Peyer's patch (tissue), 4 donors: Measurements from ENCODE around the gene SLC35A4.

ENCODE experiments used
- POLR2A ChIP-seq, 2 donors: fragments of 450-650 bp; IDR thresholded peaks; one replicate each; pipeline ENCODE4 v1.5.1; 2017; ENCODE audit warnings: antibody characterized with exemption in 2 of 2, mild to moderate bottlenecking in 2 of 2, moderate library complexity in 2 of 2
- TF ChIP-seq, protein P1 (sequence below), 6 experiments: fragments of 450-650 bp in 4 of 6; fragments of 200-600 bp in 2 of 6; sonication (generic) in 1 of 6; IDR thresholded peaks; one replicate each; pipeline ENCODE4 v1.5.1; 2017 to 2019; ENCODE audit warnings: antibody characterized with exemption in 6 of 6, mild to moderate bottlenecking in 3 of 6, moderate library complexity in 1 of 6

GRCh38 chr5:140590861-140591260 is 26.2 kb downstream of the SLC35A4 start:
- TF ChIP-seq, protein P1, sequence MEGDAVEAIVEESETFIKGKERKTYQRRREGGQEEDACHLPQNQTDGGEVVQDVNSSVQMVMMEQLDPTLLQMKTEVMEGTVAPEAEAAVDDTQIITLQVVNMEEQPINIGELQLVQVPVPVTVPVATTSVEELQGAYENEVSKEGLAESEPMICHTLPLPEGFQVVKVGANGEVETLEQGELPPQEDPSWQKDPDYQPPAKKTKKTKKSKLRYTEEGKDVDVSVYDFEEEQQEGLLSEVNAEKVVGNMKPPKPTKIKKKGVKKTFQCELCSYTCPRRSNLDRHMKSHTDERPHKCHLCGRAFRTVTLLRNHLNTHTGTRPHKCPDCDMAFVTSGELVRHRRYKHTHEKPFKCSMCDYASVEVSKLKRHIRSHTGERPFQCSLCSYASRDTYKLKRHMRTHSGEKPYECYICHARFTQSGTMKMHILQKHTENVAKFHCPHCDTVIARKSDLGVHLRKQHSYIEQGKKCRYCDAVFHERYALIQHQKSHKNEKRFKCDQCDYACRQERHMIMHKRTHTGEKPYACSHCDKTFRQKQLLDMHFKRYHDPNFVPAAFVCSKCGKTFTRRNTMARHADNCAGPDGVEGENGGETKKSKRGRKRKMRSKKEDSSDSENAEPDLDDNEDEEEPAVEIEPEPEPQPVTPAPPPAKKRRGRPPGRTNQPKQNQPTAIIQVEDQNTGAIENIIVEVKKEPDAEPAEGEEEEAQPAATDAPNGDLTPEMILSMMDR (IDR thresholded peaks at IDR 0.05): no peak
- TF ChIP-seq POLR2A (IDR thresholded peaks at IDR 0.05): no peak
